Measurements from ENCODE around the gene RRP15. TPM values are rescaled to one million over a fixed set of nuclear protein-coding genes. Genes with fewer than 3 reads are reported as not detected.

RRP15 gene
- total and polyA plus RNA-seq, 2 experiments from 2014 or later = 19.8 to 86.5 TPM

DNA sequence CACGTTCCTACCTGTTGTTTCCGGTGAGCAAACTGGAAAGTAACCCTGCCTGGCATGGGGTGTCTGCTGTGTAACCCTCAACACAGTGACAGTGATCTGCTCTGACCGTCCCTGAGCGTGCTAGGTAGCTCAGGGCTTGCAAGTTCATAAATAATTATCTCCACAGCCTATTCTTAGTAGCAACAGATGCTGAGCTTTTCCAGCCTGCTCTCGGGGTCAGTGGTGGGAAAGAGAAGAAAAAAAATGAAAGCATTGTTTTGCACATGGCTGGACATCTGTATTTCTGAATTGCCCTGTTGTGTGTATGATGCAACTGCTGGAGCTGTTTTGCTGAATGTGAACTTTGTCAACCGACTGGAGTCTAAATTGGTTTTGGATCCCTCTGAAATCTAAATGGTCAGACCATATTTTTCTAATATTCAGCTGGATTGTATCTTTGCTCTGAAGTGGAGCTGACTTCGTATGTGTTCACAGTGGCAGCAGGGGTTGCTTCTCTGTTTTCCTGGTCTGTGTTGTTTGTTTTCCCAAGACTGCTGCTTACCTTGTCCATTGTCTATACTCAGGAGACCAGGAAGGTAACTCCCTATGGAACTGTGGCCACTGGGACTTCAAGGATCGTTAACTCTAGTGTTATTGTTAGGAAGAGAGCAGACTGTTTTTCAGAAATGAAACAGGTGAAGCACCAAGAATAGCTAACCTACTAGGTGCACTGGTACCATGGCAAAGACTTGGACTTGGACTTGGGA lies 87.0 kb downstream of the RRP15 start:
- TF ChIP-seq, protein P1, sequence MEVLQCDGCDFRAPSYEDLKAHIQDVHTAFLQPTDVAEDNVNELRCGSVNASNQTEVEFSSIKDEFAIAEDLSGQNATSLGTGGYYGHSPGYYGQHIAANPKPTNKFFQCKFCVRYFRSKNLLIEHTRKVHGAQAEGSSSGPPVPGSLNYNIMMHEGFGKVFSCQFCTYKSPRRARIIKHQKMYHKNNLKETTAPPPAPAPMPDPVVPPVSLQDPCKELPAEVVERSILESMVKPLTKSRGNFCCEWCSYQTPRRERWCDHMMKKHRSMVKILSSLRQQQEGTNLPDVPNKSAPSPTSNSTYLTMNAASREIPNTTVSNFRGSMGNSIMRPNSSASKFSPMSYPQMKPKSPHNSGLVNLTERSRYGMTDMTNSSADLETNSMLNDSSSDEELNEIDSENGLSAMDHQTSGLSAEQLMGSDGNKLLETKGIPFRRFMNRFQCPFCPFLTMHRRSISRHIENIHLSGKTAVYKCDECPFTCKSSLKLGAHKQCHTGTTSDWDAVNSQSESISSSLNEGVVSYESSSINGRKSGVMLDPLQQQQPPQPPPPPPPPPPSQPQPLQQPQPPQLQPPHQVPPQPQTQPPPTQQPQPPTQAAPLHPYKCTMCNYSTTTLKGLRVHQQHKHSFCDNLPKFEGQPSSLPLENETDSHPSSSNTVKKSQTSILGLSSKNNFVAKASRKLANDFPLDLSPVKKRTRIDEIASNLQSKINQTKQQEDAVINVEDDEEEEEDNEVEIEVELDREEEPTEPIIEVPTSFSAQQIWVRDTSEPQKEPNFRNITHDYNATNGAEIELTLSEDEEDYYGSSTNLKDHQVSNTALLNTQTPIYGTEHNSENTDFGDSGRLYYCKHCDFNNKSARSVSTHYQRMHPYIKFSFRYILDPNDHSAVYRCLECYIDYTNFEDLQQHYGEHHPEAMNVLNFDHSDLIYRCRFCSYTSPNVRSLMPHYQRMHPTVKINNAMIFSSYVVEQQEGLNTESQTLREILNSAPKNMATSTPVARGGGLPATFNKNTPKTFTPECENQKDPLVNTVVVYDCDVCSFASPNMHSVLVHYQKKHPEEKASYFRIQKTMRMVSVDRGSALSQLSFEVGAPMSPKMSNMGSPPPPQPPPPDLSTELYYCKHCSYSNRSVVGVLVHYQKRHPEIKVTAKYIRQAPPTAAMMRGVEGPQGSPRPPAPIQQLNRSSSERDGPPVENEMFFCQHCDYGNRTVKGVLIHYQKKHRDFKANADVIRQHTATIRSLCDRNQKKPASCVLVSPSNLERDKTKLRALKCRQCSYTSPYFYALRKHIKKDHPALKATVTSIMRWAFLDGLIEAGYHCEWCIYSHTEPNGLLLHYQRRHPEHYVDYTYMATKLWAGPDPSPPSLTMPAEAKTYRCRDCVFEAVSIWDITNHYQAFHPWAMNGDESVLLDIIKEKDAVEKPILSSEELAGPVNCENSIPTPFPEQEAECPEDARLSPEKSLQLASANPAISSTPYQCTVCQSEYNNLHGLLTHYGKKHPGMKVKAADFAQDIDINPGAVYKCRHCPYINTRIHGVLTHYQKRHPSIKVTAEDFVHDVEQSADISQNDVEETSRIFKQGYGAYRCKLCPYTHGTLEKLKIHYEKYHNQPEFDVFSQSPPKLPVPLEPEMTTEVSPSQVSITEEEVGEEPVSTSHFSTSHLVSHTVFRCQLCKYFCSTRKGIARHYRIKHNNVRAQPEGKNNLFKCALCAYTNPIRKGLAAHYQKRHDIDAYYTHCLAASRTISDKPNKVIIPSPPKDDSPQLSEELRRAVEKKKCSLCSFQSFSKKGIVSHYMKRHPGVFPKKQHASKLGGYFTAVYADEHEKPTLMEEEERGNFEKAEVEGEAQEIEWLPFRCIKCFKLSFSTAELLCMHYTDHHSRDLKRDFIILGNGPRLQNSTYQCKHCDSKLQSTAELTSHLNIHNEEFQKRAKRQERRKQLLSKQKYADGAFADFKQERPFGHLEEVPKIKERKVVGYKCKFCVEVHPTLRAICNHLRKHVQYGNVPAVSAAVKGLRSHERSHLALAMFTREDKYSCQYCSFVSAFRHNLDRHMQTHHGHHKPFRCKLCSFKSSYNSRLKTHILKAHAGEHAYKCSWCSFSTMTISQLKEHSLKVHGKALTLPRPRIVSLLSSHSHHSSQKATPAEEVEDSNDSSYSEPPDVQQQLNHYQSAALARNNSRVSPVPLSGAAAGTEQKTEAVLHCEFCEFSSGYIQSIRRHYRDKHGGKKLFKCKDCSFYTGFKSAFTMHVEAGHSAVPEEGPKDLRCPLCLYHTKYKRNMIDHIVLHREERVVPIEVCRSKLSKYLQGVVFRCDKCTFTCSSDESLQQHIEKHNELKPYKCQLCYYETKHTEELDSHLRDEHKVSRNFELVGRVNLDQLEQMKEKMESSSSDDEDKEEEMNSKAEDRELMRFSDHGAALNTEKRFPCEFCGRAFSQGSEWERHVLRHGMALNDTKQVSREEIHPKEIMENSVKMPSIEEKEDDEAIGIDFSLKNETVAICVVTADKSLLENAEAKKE (CRISPR knock-in tag; IDR thresholded peaks at IDR 0.05) = no peak
- no peak for TF ChIP-seq POLR2AphosphoS5 (IDR thresholded peaks at IDR 0.05; ENCODE audit: low read depth)
- no peak for TF ChIP-seq ZNF114 (CRISPR knock-in tag; IDR thresholded peaks at IDR 0.05)
- DNase-seq (ENCODE audit: low spot score) (no peak), ATAC-seq (no peak)
- H3K27me3 ChIP-seq (ENCODE audit: insufficient read depth) = no peaks in the 10 kb centered on the region
- H3F3A ChIP-seq (replicated peaks; ENCODE audit: low read depth) = no peaks in the 10 kb centered on the region
- H3K9me3 Mint-ChIP-seq = no peaks in the 10 kb centered on the region
- H3K27ac ChIP-seq (ENCODE audit: low read depth) = no peak overlapping the region
- H3K9me2 ChIP-seq (ENCODE audit: insufficient read depth) = 0 out of 2 replicates have a peak, but pooled peaks cover 2% of the 10 kb centered on the region
- no peak overlapping the region for H2AFZ ChIP-seq
- peaks cover 2% of the 10 kb centered on the region for H3K27me3 Mint-ChIP-seq (ENCODE audit: insufficient read depth, low read depth, poor library complexity)
- no peaks in the 10 kb centered on the region for H3K4me1 Mint-ChIP-seq
- H4K20me1 ChIP-seq (replicated peaks; ENCODE audit: insufficient read depth) = no peaks in the 10 kb centered on the region
- H3K79me2 ChIP-seq (replicated peaks; ENCODE audit: insufficient read depth) = no peaks in the 10 kb centered on the region
- no peak overlapping the region for H3K27ac Mint-ChIP-seq
- H3K4me3 ChIP-seq = no peak overlapping the region
- no peaks in the 10 kb centered on the region for H3K36me3 Mint-ChIP-seq (ENCODE audit: low read depth)
- H3K4me1 ChIP-seq (ENCODE audit: insufficient read depth) = no peaks in the 10 kb centered on the region
- H3K36me3 ChIP-seq (ENCODE audit: insufficient read depth) = no peaks in the 10 kb centered on the region
- no peak overlapping the region for H3K4me2 ChIP-seq
- H3K4me3 Mint-ChIP-seq = no peak overlapping the region
